Tibial nerve (tissue), 4 donors: ENCODE data around the gene ACVR1. TPM values are rescaled to one million over a fixed set of nuclear protein-coding genes. Genes with fewer than 3 reads are reported as not detected.

Source experiments
- DNase-seq, 2 donors: peaks; one replicate each; pipeline ENCODE4 v3.0.0-alpha.2; 2019; ENCODE audit warnings: low spot score in 2 of 2
- H3K27ac ChIP-seq, 4 donors: fragments of 200-600 bp; sonication (generic) in 3 of 4; one replicate each; pipeline ENCODE4 v1.5.1; 2017 to 2019; ENCODE audit warnings: mild to moderate bottlenecking in 1 of 4
- H3K27me3 ChIP-seq, 2 donors: fragments of 200-600 bp; sonication (generic) in 1 of 2; one replicate each; pipeline versions ENCODE4 v1.5.1 to v1.6.0; 2017 to 2019
- H3K36me3 ChIP-seq, 3 donors: fragments of 200-600 bp; sonication (generic); one replicate each; pipeline ENCODE4 v1.5.1; 2018 to 2019
- H3K4me1 ChIP-seq, 4 donors: fragments of 200-600 bp; sonication (generic) in 3 of 4; one replicate each; pipeline ENCODE4 v1.5.1; 2017 to 2019
- H3K4me3 ChIP-seq, 4 donors: fragments of 200-600 bp; sonication (generic) in 3 of 4; one replicate each; pipeline ENCODE4 v1.5.1; 2017 to 2019; ENCODE audit warnings: mild to moderate bottlenecking in 1 of 4, moderate library complexity in 1 of 4
- H3K9me3 ChIP-seq, 4 donors: fragments of 200-600 bp; sonication (generic) in 3 of 4; one replicate each; pipeline ENCODE4 v1.5.1; 2017 to 2019
- CTCF ChIP-seq, 5 experiments: fragments of 200-600 bp in 3 of 5; fragments of 450-650 bp in 2 of 5; sonication (generic) in 3 of 5; IDR thresholded peaks; one replicate each; pipeline ENCODE4 v1.5.1; 2016 to 2019; ENCODE audit warnings: antibody characterized with exemption in 5 of 5, mild to moderate bottlenecking in 3 of 5, moderate library complexity in 2 of 5
- EP300 ChIP-seq, 2 donors: sonication (generic); formaldehyde crosslinking; IDR thresholded peaks; one replicate each; pipeline ENCODE4 v1.6.1; 2017; ENCODE audit warnings: antibody characterized with exemption in 2 of 2, mild to moderate bottlenecking in 1 of 2
- POLR2A ChIP-seq, 2 donors: fragments of 450-650 bp; IDR thresholded peaks; one replicate each; pipeline ENCODE4 v1.6.1; 2017; ENCODE audit warnings: antibody characterized with exemption in 2 of 2, mild to moderate bottlenecking in 2 of 2, moderate library complexity in 2 of 2
- WGBS, 2 donors: methylation state at CpG; one replicate each; pipeline ENCODE4 v1.1.5; 2018; 5-methylcytosine and 5-hydroxymethylcytosine counted together
- total RNA-seq, 4 donors: library from RNA; depleted of rRNA; stranded (reverse); fragments of >200 nt; gene quantifications; one replicate each; pipeline ENCODE4 v1.1.0, GENCODE V29; 2016

Gene ACVR1
- total RNA-seq, 4 donors from 2014 or later, result 19.2 to 24.7 (median 22.8) TPM

GRCh38 chr2:157790780-157791179, 85.3 kb downstream of the ACVR1 start:
- no peak for TF ChIP-seq POLR2A (IDR thresholded peaks at IDR 0.05)
- TF ChIP-seq EP300 (IDR thresholded peaks at IDR 0.05), result no peak
- TF ChIP-seq CTCF (IDR thresholded peaks at IDR 0.05), result no peak
- Histone ChIP-seq H3K27ac (no peak overlapping the region), H3K4me3 (no peak overlapping the region), H3K27me3 (no peaks in the 10 kb centered on the region), H3K9me3 (no peaks in the 10 kb centered on the region), H3K4me1 (peaks cover 0 to 46% (median 3%) of the 10 kb centered on the region in 4 donors), H3K36me3 (peaks cover 0 to under 1% (median 0%) of the 10 kb centered on the region in 3 donors)
- WGBS, 2 donors, result 90 to 92% methylated on average over 5 of the region's 5 CpGs
- no peak for DNase-seq

- WGBS, 2 donors, result 71 to 74% methylated on average over 4 of the region's 4 CpGs
- no peak for DNase-seq
- H3K9me3 ChIP-seq, result no peaks in the 10 kb centered on the region
- H3K4me3 ChIP-seq, result no peak overlapping the region
- H3K36me3 ChIP-seq, result no peaks in the 10 kb centered on the region
- H3K4me1 ChIP-seq, result peaks cover 0 to 54% (median 4%) of the 10 kb centered on the region in 4 donors
- H3K27ac ChIP-seq, result peak overlapping the region in 1 of 4 donors; percentile 23
- no peaks in the 10 kb centered on the region for H3K27me3 ChIP-seq
- TF ChIP-seq CTCF (IDR thresholded peaks at IDR 0.05) (no peak), POLR2A (IDR thresholded peaks at IDR 0.05) (no peak), EP300 (IDR thresholded peaks at IDR 0.05) (no peak)
These were observed 86.1 kb downstream of the ACVR1 start for GRCh38 chr2:157789933-157790511.

GRCh38 chr2:157789256-157789655, 86.9 kb downstream of the ACVR1 start:
- H3K27me3 ChIP-seq, result no peaks in the 10 kb centered on the region
- H3K4me1 ChIP-seq, result peaks cover 0 to 61% (median 8%) of the 10 kb centered on the region in 4 donors
- no peak for TF ChIP-seq POLR2A (IDR thresholded peaks at IDR 0.05)
- no peak for TF ChIP-seq CTCF (IDR thresholded peaks at IDR 0.05)
- no peak for TF ChIP-seq EP300 (IDR thresholded peaks at IDR 0.05)
- no peaks in the 10 kb centered on the region for H3K9me3 ChIP-seq
- H3K36me3 ChIP-seq, result no peaks in the 10 kb centered on the region
- 69 to 76% methylated on average over 3 of the region's 3 CpGs for WGBS, 2 donors
- DNase-seq, result no peak
- H3K4me3 ChIP-seq, result no peak overlapping the region
- peak overlapping the region in 2 of 4 donors; percentile 23 to 32 for H3K27ac ChIP-seq

- TF ChIP-seq EP300 (IDR thresholded peaks at IDR 0.05), result no peak
- TF ChIP-seq CTCF (IDR thresholded peaks at IDR 0.05), result no peak
- no peak for DNase-seq
- Histone ChIP-seq H3K9me3 (no peaks in the 10 kb centered on the region), H3K4me1 (peaks cover 0 to 54% (median 9%) of the 10 kb centered on the region in 4 donors), H3K27ac (no peak overlapping the region), H3K27me3 (no peaks in the 10 kb centered on the region), H3K36me3 (no peaks in the 10 kb centered on the region), H3K4me3 (no peak overlapping the region)
- WGBS, 2 donors, result 90 to 92% methylated on average over 5 of the region's 5 CpGs
These were observed 87.9 kb downstream of the ACVR1 start for GRCh38 chr2:157788201-157788600.

GRCh38 chr2:157787364-157787938, 88.7 kb downstream of the ACVR1 start:
- peaks cover 0 to 57% (median 9%) of the 10 kb centered on the region in 4 donors for H3K4me1 ChIP-seq
- H3K27ac ChIP-seq, result no peak overlapping the region

More at GRCh38 chr2:157787364-157787938, 88.7 kb downstream of the ACVR1 start:
- TF ChIP-seq EP300 (IDR thresholded peaks at IDR 0.05), result no peak
- no peak for TF ChIP-seq POLR2A (IDR thresholded peaks at IDR 0.05)
- no peak for TF ChIP-seq CTCF (IDR thresholded peaks at IDR 0.05)
- Histone ChIP-seq H3K36me3 (no peaks in the 10 kb centered on the region), H3K9me3 (no peaks in the 10 kb centered on the region), H3K4me3 (no peak overlapping the region), H3K27me3 (no peaks in the 10 kb centered on the region)
- 73 to 79% methylated on average over 7 of the region's 7 CpGs for WGBS, 2 donors
- no peak for DNase-seq
